NCI-H2196 (cell line): ENCODE data around the gene CRACR2A.

Source experiments
- DNase-seq: peaks from one replicate; lab custom pipeline; 2025; ENCODE audit not compliant: unreplicated experiment; lab: John Stamatoyannopoulos, UW

The CRACR2A gene

DNA sequence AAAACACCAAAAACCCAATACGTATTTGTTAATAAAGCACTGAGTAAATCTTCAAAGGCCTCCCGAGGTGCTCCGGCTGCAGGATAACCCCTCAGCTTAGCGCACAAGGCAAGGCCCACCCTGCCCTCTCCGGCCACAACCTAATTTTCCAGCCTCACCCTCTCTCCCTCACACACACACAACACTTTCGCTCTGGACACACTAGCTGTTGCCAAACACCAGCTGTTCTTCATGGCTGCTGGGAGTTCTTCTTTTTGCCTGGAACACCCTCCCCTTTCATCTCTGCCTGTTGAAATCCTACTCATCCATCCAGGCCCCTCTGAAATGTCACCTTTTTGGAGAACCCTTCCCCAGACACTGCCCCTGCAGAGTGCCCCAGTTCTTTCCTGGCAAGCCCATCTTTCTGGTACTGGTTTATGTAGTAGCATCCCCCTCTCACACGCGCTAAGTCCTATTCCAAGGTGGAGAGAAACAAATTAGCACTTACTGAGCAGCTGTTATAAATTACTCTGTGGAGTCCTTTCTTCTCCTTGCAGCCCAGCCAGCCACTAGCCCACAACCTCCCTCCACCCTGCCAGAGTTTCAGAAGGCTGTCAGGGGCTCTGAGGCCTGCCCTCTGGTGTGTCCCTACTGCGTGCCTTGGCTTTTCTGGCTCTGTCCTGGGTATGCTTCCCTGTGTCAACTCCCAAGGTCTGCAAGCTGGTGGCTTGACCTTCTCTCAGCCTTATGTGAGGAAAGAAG is 805 bp upstream of the CRACR2A start:
- DNase-seq = no peak

DNA sequence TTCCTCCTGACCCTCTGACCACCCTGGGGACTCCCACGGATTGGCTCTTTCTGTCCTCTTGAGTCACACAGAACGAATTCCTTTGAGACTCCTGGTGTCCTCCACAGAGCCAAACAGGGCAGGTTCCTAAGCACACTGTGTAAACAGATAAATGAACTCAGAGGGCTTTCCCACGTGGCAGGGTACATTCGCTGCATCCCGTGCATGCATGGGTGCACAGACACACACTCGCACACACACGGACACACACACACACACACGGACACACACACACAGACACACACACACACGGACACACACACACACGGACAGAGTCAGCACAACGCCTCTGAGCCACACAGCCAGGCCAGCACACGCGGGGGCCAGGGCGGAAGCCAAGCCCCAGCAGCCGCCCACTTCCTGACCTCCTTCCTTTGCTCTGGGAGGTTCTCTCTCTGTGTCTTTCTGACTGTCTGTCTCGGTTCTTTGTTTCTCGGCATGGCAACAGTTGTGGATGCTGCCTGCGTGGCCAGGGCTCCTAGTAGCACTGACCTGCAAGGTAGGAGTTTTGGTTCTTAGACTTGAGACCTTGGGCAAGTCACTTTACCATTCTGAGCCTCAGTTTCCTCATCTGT is 706 bp downstream of the CRACR2A start:
- no peak for DNase-seq

GRCh38 chr12:3751151-3752095 is 1.5 kb downstream of the CRACR2A start:
- no peak for DNase-seq

- DNase-seq = no peak
These were observed 2.3 kb downstream of the CRACR2A start for GRCh38 chr12:3750616-3751015.

GRCh38 chr12:3748620-3749019 is 4.3 kb downstream of the CRACR2A start:
- DNase-seq = no peak

GRCh38 chr12:3747976-3748619 is 4.8 kb downstream of the CRACR2A start:
- no peak for DNase-seq

DNA sequence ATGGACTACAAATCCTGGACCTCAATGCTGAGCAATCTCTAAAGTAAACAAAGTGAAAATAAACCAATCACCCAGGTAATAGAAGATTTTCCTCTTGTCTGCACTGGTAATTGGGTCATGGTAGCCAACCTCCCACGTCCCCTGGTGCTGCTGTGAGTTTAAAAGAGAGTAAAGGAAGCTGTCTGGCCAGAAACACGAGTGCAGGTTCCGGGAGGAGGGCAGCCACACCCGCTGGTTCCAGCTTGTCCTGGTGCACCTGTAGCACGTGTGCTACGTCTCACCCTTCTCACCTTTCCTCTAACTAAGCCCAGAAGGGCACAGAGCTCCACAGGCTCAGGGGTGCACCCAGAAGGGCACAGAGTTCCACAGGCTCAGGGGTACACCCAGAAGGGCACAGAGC is 5.4 kb downstream of the CRACR2A start:
- no peak for DNase-seq

GRCh38 chr12:3746758-3747157 is 6.2 kb downstream of the CRACR2A start:
- DNase-seq = no peak

- DNase-seq = no peak
These were observed 7.8 kb downstream of the CRACR2A start for GRCh38 chr12:3745152-3745551.

DNA sequence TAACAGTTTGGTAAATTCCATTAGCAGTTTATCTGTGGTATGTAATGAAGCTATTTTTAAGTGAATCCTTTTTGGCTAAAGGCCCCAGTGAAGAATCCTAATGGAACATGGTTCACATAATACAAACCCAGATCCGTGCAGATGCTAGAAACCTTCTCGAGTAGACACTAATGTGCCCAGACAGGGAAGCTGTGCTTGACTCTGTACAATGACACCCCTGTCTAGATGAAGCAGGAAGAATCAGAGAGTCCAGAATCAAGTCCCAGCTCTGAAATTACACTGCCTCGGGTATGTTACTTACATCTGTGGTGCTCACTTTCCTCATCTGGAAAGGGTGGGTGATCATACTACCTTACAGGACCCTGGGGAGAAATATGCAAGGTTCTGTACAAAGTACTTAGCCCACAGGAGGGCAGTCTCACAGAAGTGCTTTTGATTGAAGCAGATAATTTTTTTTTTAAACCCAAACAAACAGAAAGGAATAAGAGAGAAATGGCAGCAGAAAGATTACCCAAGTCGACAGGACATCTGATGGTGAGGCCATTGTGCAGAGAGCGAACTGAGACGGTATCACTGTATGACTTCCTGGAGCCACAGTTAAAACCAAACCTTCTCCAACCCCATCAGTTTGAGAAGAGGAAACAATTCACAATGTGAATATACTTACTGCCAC is 8.5 kb downstream of the CRACR2A start:
- no peak for DNase-seq

GRCh38 chr12:3743803-3744202 is 9.1 kb downstream of the CRACR2A start:
- no peak for DNase-seq

DNA sequence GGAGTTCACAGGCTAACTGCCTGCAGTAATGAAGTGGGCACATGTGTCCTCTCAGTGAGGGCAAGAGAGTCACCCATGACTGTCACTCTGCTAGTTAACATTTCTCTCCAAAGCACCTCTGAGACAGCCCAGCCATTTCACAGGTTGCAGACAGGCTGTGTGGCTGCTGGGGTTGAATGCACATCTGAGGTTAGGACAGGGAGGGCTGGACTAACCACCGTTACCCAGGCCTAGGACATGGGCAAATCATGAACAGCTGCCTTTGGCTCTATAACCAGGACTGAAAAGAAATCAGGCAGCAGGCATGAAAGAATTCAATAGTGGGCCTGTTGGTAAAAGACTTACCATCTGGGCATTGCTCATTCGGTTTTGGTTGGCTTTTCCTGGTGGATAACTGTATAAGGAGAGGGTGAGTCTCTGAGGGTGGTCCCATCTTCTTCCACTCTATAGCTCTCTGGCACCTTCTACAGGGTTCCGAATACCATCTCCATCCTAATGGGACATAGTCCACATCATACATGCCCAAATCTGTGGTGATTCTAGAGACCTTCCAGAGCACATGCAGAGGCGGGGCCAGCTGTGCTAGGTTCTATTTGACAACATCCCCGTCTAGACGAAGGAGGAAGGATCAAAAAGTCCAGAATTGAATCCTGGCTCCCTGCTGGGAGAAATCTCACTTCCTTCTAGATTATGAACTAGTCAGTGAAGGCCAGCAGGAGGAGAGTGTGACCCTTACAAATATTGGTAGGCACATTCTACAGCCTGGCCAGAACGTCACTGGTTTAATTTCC is 10.8 kb downstream of the CRACR2A start:
- DNase-seq = no peak

DNA sequence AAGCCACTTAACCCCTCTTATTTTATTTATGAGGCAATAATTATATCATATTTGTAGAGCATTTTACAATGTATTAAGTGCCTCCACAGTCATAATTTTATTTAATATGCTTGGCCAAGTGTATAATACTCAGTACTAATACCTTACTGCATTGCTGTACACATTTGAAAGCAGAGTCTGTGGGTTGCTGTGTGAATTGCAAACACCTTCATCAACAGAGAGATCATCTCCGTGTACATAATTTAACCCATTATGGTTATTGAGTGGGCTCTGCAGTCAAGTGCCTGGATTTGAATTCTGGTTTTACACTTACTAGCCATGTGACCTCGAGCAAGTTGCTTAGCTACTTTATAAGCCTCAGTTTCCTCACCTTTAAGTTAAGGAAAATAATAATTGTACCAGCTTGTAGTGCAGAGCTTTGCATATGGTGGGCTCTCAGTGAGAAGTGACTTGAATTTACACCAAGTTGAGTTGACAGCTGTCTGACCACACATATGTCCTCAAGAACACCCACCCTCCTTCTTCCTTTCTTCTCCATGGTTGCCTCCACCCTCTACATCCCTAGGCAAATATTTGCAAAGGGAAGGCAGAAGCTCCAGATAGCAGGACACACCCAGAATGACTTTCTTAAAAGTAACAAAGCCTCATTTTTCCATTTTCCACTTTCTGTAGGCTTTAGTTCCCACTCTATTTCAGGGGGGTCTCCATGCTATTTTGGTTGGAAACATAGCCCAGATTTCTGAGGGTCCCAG is 12.3 kb downstream of the CRACR2A start:
- DNase-seq = no peak

DNA sequence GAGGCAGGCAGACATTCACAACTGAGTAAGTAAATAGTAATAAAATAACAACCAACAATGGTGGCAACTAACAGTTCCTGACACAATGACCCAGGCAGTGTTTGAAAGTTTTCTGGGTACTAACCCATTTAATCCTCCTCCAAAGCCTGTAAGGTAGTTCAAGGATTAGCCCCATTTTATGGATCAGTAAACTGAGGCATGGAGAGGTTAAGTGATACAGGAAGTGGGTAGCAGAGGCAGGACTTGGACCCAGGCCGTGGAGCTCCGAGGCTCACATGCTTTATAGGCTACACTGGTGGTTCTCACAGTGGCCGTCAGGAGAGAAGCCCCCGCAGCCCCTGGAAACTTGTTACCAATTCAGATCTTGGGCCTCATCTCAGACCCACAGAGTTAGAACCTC is 17.5 kb downstream of the CRACR2A start:
- DNase-seq = no peak

GRCh38 chr12:3732901-3733300 is 20.0 kb downstream of the CRACR2A start:
- no peak for DNase-seq

GRCh38 chr12:3730111-3730510 is 22.8 kb downstream of the CRACR2A start:
- DNase-seq = no peak

DNA sequence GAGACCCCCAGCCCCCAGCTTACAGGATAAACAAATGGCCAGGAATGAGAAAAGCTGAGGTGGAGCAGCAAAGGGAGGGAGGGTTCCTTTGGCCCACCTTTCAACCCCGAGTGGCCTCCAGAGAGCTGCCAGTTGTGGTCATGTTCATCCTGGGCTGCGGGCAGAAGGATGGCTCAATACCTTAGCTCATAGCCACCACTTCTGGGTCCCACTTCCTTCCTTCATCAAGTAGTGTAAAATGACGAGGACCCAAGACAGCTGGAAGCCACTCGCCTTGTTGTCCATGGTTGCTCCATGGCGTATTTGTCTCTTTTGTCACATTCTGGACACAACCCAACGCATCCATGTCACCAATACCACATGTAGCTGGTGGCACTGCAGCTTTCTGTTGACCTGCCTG is 24.2 kb downstream of the CRACR2A start:
- DNase-seq = no peak

- no peak for DNase-seq
These were observed 24.9 kb downstream of the CRACR2A start for GRCh38 chr12:3727877-3728632.

DNA sequence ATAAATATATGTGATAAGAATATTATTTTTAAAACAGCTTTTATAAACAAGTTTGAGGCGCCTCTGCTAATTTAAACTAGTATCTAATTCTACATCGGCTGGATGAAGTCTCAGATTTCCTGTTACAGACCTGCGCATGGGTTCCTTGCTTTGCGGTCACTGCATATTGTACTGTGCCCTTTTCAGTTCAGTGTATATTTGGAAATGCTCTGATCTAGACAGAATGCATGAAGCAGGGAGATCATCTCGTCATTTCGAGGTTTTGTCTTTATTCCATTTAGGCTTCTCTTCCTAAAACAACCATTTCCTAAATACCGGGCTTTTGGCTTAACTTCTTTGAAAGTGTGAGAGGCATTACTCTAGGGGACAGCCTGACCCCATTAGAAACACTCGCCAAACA is 25.6 kb downstream of the CRACR2A start:
- DNase-seq = no peak
